Panc1 (cell line): Measurements from ENCODE around the gene HMCN2. TPM values are rescaled to one million over a fixed set of nuclear protein-coding genes. Genes with fewer than 3 reads are reported as not detected.

ENCODE experiments used
- ATAC-seq: fragments of 200-7000 bp; cut with Tn5 transposase; 2 replicates; pipeline ENCODE4 v1.9.1; 2020; ENCODE audit warnings: mild to moderate bottlenecking, moderate library complexity
- BruUV-seq: library from RNA; stranded (reverse); fragments of 400-500 nt; replicated peaks from 2 replicates; lab custom pipeline; 2021; lab: Mats Ljungman, UMichigan
- CTCF ChIA-PET: fragments of 300-600 bp; sonication (Branson Sonifier 250); formaldehyde crosslinking; loops from one replicate; lab custom pipeline; 2022; ENCODE audit warnings: antibody characterized with exemption; lab: Charles Lee
- POLR2A ChIA-PET: fragments of 300-600 bp; sonication (Branson Sonifier 250); formaldehyde crosslinking; loops from one replicate; lab custom pipeline; 2022; ENCODE audit warnings: antibody characterized with exemption; lab: Charles Lee
- DNase-seq: peaks from one replicate; pipeline ENCODE4 v3.0.0-alpha.2; 2010; ENCODE audit warnings: low read depth, low spot score
- H3K27ac ChIP-seq: 2 replicates; pipeline ENCODE4 v1.5.1; 2011; ENCODE audit warnings: mild to moderate bottlenecking, low read length, inconsistent platforms
- H3K27me3 ChIP-seq: fragments of 200-500 bp; sonication (Bioruptor generic); 2 replicates; pipeline ENCODE4 v1.6.0; 2014; ENCODE audit warnings: low read length, inconsistent platforms; ENCODE audit not compliant: control insufficient read depth, insufficient read depth
- H3K36me3 ChIP-seq: fragments of 200-500 bp; sonication (Bioruptor generic); 2 replicates; pipeline ENCODE4 v1.5.1; 2014; ENCODE audit warnings: inconsistent platforms, mild to moderate bottlenecking, low read length, moderate library complexity; ENCODE audit not compliant: control insufficient read depth, insufficient read depth
- H3K4me1 ChIP-seq: 2 replicates; pipeline ENCODE4 v1.5.1; 2011; ENCODE audit warnings: inconsistent platforms, mild to moderate bottlenecking, low read length, moderate library complexity; ENCODE audit not compliant: control insufficient read depth, insufficient read depth
- H3K4me3 ChIP-seq, 2 experiments: 2 replicates each; pipeline ENCODE4 v1.5.1; 2011 to 2012; ENCODE audit warnings: low read depth in 2 of 2, low read length in 2 of 2, mild to moderate bottlenecking in 2 of 2, inconsistent platforms in 1 of 2, moderate library complexity in 1 of 2
- H3K9me3 ChIP-seq: fragments of 200-500 bp; sonication (Bioruptor generic); 2 replicates; pipeline ENCODE4 v1.5.1; 2014; ENCODE audit warnings: low read depth, mild to moderate bottlenecking, inconsistent platforms, low read length, moderate library complexity; ENCODE audit not compliant: control insufficient read depth, insufficient read depth
- CTCF ChIP-seq: fragments of 450-650 bp; IDR thresholded peaks from 2 replicates; pipeline ENCODE4 v1.5.1; 2017; ENCODE audit warnings: mild to moderate bottlenecking
- POLR2AphosphoS5 ChIP-seq: IDR thresholded peaks from 2 replicates; pipeline ENCODE4 v1.6.1; 2012; ENCODE audit warnings: mild to moderate bottlenecking, low read depth, low read length, moderate library complexity
- SIN3A ChIP-seq: IDR thresholded peaks from 2 replicates; pipeline ENCODE4 v1.6.1; 2012; ENCODE audit warnings: low read depth, mild to moderate bottlenecking, low read length, moderate library complexity, borderline replicate concordance; ENCODE audit not compliant: insufficient read depth
- TCF7L2 ChIP-seq: IDR thresholded peaks from 2 replicates; pipeline ENCODE4 v1.6.1; 2011; ENCODE audit warnings: mild to moderate bottlenecking, low read depth, low read length, inconsistent platforms
- in situ Hi-C: cut with HindIII; loops from 2 replicates; pipeline ENCODE4 v1.10.0; 2016; ENCODE audit warnings: low sequenced_read_pairs, low pct_unique_long_range_greater_than_20kb
- intact Hi-C: fragments of 100-400 bp; cut with micrococcal nuclease; formaldehyde crosslinking; loops from one replicate; pipeline ENCODE4 v1.10.0; 2022; ENCODE audit not compliant: unreplicated experiment
- total RNA-seq: library from RNA; stranded (reverse); gene quantifications from one replicate; pipeline ENCODE4 v1.2.1, GENCODE V29; 2021; ENCODE audit not compliant: unreplicated experiment
- TF ChIP-seq, protein P1 (sequence below), 2 experiments: IDR thresholded peaks; 2 replicates each; pipeline ENCODE4 v1.6.1; 2011 to 2012; ENCODE audit warnings: low read depth in 2 of 2, control low read depth in 1 of 2, low read length in 1 of 2, mild to moderate bottlenecking in 1 of 2, moderate library complexity in 1 of 2; ENCODE audit not compliant: insufficient read depth in 1 of 2

HMCN2 gene
- total RNA-seq, 1 experiment from 2014 or later, result 0.05 TPM

- ChIA-PET POLR2A (no interaction called here), CTCF (no interaction called here)
- TF ChIP-seq, protein P1, sequence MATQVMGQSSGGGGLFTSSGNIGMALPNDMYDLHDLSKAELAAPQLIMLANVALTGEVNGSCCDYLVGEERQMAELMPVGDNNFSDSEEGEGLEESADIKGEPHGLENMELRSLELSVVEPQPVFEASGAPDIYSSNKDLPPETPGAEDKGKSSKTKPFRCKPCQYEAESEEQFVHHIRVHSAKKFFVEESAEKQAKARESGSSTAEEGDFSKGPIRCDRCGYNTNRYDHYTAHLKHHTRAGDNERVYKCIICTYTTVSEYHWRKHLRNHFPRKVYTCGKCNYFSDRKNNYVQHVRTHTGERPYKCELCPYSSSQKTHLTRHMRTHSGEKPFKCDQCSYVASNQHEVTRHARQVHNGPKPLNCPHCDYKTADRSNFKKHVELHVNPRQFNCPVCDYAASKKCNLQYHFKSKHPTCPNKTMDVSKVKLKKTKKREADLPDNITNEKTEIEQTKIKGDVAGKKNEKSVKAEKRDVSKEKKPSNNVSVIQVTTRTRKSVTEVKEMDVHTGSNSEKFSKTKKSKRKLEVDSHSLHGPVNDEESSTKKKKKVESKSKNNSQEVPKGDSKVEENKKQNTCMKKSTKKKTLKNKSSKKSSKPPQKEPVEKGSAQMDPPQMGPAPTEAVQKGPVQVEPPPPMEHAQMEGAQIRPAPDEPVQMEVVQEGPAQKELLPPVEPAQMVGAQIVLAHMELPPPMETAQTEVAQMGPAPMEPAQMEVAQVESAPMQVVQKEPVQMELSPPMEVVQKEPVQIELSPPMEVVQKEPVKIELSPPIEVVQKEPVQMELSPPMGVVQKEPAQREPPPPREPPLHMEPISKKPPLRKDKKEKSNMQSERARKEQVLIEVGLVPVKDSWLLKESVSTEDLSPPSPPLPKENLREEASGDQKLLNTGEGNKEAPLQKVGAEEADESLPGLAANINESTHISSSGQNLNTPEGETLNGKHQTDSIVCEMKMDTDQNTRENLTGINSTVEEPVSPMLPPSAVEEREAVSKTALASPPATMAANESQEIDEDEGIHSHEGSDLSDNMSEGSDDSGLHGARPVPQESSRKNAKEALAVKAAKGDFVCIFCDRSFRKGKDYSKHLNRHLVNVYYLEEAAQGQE (IDR thresholded peaks at IDR 0.05; ENCODE audit: insufficient read depth in 1 of 2, low read depth in 2 of 2, low read length in 1 of 2), result no peak
- TF ChIP-seq TCF7L2 (no peak), POLR2AphosphoS5 (no peak), CTCF (no peak), SIN3A (no peak)
- DNase-seq (no peak), ATAC-seq (no peak)
- Histone ChIP-seq H3K27ac (no peak overlapping the region), H3K27me3 (no peaks in the 10 kb centered on the region), H3K4me1 (no peaks in the 10 kb centered on the region), H3K36me3 (no peaks in the 10 kb centered on the region), H3K9me3 (no peaks in the 10 kb centered on the region), H3K4me3 (no peak overlapping the region)
- no TSS peak for BruUV-seq
- in situ Hi-C loops (no loop called here), intact Hi-C loops (no loop called here)
These were observed 42.0 kb downstream of the HMCN2 start for GRCh38 chr9:130307667-130307943.

DNA sequence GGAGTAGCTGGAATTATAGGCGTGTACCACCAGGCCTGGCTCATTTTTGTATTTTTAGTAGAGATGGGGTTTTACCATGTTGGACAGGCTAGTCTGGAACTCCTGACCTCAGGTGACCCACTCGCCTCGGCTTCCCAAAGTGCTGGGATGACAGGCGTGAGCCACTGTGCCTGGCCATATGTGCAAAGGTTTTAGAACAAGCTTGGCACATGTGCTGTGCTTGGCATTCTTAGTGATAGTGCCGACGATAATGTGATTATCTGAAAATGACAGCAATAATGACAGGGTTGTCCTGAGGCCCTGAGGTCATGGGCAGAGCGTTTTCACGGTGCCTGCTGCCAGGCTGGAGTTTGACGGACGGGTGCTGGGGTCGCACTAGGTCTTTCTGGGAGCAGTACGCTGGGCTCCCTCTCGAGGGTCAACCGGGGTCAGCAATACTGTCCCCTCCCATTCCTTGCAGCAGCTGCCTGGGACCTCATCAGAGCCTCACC lies 42.6 kb downstream of the HMCN2 start:
- no peaks in the 10 kb centered on the region for H3K9me3 ChIP-seq
- H3K27me3 ChIP-seq, result no peaks in the 10 kb centered on the region
- no peaks in the 10 kb centered on the region for H3K4me1 ChIP-seq
- no peak overlapping the region for H3K4me3 ChIP-seq
- no TSS peak for BruUV-seq
- TF ChIP-seq TCF7L2, result no peak
- TF ChIP-seq, protein P1 (IDR thresholded peaks at IDR 0.05; ENCODE audit: insufficient read depth in 1 of 2, low read depth in 2 of 2, low read length in 1 of 2), result no peak
- no peak for TF ChIP-seq SIN3A
- TF ChIP-seq POLR2AphosphoS5, result no peak
- no peak for TF ChIP-seq CTCF
- DNase-seq, result no peak
- in situ Hi-C loops, result no loop called here
- no peaks in the 10 kb centered on the region for H3K36me3 ChIP-seq
- CTCF ChIA-PET, result no interaction called here
- POLR2A ChIA-PET, result no interaction called here
- intact Hi-C loops, result no loop called here
- no peak for ATAC-seq
- H3K27ac ChIP-seq, result no peak overlapping the region
